ENCODE measurements around the gene DEFB127. TPM values are rescaled to one million over a fixed set of nuclear protein-coding genes. Genes with fewer than 3 reads are reported as not detected.

DEFB127 gene
- total RNA-seq, 1 donor from 2014 or later: not detected

Other genes starting within 250 kb of the DEFB127 start
- gene DEFB125, start 69.8 kb upstream of the DEFB127 start, total RNA-seq: not detected in 2 replicates
- not detected in 2 replicates for gene DEFB126, start 14.9 kb upstream of the DEFB127 start, total RNA-seq
- not detected in 2 replicates for gene DEFB128, start 32.3 kb downstream of the DEFB127 start, total RNA-seq
- gene DEFB129, start 69.8 kb downstream of the DEFB127 start, total RNA-seq: not detected in 2 replicates
- not detected in 2 replicates for gene DEFB132, start 100.3 kb downstream of the DEFB127 start, total RNA-seq
- gene C20orf96, start 133.3 kb downstream of the DEFB127 start, total RNA-seq: 5.3 and 5.5 TPM in 2 replicates
- 25.9 and 28.1 TPM in 2 replicates for gene ZCCHC3, start 140.1 kb downstream of the DEFB127 start, total RNA-seq
- 6.1 and 6.2 TPM in 2 replicates for gene SOX12, start 168.1 kb downstream of the DEFB127 start, total RNA-seq
- 7.6 and 12.8 TPM in 2 replicates for gene NRSN2, start 189.7 kb downstream of the DEFB127 start, total RNA-seq
- 13.3 and 14.0 TPM in 2 replicates for gene TRIB3, start 223.3 kb downstream of the DEFB127 start, total RNA-seq